ENCODE data around the gene NTM.

DNA sequence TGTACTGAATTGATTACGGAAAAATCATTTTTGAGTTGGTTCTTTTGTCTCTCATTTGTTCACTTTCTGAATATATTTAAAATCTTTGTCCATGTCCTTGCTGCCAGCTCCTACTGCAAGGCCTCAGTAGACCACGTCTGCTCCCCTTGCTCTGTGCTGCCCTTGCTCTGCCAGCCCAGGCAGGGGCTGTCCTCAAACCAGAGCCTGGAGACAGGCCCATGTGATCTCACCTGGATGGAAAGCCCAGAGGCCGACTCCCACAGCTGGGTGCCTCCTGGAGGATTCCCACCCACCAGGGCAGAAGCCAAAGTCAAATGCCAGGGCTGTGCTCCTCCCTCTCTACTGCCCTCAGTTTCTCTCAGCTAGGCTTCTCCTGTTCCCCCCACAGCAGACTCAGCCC lies 141.8 kb downstream of the NTM start:
- TF ChIP-seq POLR2A (IDR thresholded peaks at IDR 0.05): no peak
- TF ChIP-seq CTCF (IDR thresholded peaks at IDR 0.05): no peak
- no peak for TF ChIP-seq EP300 (IDR thresholded peaks at IDR 0.05)
